ENCODE data around the gene HNRNPR. TPM values are rescaled to one million over a fixed set of nuclear protein-coding genes. Genes with fewer than 3 reads are reported as not detected.

Gene HNRNPR
- total RNA-seq, 1 donor from 2014 or later = 164 TPM

- DNase-seq (ENCODE audit: low spot score) = peak; percentile 90
Observed at GRCh38 chr1:23369335-23370013, 25.4 kb upstream of the HNRNPR start, which contains the start of gene ZNF436. Gene ZNF436 (minus strand): TSS chr1:23369836. CDS start chr1:23368005, 1,831 bp downstream.

- peak; percentile 89 for DNase-seq (ENCODE audit: low spot score)
Observed at GRCh38 chr1:23368562-23369334, 24.7 kb upstream of the HNRNPR start.

DNA sequence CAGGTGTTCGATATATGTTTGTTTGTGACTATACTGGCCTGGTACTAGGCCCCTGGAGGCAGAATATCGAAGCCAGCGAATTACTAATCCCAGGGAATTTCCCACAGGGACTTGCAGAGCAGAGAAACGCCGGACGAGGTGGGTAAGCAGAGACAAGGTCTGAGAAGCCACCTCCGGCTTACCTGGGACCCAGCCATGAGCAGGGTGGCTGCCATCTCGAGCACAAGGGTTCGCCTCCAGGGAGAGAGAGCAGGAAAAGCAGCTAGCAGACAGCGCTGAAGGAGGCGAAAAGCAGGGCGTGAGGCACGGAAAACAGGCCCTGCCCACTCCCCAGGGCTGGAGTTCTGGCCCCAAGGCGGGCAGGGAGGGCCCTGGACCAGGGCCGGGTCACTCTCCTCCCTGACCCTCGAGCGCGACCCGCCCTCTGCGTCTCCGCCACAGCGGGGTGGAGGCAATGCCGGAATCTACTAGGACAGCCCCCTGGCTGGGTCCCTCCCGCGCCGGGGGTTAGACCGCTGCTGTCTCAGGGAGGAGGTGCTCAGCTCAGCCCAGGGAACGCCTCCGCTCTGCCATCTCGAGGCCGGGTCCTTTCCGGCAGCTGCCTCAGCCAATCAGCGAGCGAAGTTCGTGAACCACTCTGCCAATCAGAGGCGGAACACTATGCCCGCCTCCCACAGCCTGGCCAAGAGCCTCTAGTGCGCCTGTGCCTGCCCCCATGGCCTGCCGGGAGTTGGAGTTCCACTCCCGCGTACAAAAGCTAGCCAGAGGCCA, 23.9 kb upstream of the HNRNPR start:
- peak; percentile 99 for DNase-seq (ENCODE audit: low spot score)

DNA sequence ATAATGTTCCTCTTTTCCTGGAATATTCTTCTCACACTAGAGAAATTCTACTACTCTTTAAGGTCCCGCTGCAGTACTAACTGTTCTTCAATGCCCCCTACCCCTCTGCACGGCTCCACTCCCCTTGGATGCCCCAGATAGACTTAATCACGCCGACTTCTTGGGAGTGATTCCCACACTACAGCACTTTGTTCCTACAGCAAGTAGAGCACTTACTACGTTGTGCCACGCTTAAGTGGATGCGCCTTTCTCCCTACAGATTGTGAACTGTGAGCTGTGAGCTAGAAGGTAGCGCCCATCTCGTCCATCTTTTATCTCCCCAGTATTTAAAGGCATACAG, 23.3 kb upstream of the HNRNPR start:
- DNase-seq (ENCODE audit: low spot score) = no peak

GRCh38 chr1:23366598-23366997, 22.5 kb upstream of the HNRNPR start:
- no peak for DNase-seq (ENCODE audit: low spot score)

DNA sequence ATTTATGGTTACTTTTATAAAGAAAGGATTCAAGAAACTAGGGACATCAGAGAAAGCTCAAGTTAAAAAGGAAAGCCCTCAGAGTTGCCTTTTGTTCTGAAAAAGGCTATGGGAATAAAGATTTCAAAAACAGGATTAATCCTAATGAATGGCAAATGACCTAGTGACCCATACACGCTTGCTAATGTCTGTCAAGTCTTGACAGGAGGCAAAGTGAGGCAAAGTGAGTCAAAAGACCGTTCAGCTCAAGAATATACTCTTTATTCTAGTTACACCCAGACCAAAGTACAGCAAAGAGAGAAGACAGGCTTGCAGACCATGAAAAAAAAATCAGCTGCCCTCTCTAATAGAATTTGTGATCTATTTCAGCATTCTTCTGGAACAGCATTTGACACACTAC, 22.1 kb upstream of the HNRNPR start:
- no peak for DNase-seq (ENCODE audit: low spot score)

GRCh38 chr1:23362218-23362713, 18.2 kb upstream of the HNRNPR start:
- DNase-seq (ENCODE audit: low spot score) = no peak

GRCh38 chr1:23358310-23358875, 14.3 kb upstream of the HNRNPR start:
- no peak for DNase-seq (ENCODE audit: low spot score)

GRCh38 chr1:23357138-23357908, 13.2 kb upstream of the HNRNPR start:
- no peak for DNase-seq (ENCODE audit: low spot score)

DNA sequence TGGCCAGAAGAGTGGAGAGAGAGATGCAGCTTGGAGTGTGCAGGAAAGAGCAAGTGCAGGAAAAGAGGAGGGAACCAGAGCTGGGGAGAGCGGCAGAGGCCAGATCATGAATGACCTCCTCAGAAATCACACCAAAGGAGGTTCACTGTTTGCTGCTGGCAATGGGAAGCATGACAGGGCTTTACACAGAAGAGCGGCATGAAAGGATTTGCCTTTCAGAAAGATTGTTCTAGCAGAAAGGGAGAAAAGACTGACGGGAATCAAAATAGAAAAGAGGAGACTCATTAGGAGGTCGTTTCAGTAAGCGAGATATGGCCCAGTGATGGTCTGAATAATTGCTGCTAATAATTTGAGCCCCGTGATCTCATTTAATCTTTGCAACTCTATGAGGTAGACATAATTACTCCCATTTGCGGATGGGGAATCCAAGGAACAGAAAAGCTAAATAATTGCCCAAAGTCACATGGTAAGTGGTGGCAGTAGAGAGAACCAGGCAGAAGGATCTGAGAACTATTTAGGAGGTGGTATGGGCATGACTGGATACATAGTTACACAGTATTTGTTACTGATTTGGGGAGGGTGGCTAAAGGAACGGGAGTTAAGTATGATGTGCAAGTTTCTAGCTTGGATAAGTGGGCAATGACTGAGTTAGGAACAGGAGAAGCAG, 12.5 kb upstream of the HNRNPR start:
- no peak for DNase-seq (ENCODE audit: low spot score)

DNA sequence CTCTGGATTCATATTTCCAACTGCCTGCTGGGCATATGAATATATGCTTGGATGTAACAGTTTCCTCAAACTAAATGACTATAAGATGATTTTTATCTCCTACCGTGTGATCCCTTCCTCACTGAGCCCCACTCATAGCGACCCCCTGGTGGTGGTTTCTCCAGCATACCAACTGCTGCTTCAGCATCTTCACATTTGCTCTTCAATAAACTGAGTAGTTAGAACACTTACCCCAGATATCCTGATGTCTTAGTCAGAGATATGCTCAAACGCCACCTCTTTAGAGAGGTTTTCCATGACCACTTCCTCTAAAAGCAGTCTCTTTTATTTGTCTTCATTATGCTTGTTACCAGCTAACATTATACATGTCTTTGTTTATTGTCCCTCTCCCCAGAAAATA, 10.2 kb upstream of the HNRNPR start:
- no peak for DNase-seq (ENCODE audit: low spot score)

DNA sequence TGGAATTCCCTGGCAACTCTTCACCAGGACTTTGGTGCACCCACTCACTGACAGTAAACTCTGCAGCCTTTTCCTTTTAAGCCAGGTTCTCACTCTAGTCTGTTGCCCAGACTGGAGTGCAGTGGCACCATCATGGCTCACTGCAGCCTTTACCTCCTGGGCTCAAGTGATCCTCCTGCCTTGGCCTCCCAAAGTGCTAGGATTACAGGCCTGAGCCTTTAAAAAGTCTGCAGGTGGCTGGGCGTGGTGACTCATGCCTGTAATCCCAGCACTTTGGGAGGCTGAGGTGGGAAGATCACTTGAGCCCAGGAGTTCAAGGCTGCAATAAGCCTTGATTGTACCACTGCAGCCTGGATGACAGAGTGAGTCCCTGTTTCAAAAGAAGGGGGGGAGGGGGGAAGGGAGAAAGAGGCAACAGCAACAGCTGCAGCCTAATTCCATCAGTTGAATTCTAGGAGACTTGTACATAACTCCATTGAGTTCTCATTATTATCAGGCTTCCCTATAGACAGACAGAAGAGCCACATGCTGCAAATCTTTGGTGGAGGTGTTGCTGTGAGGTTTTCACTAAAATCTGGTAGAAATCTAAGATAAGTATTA, 8.1 kb upstream of the HNRNPR start:
- DNase-seq (ENCODE audit: low spot score) = no peak

DNA sequence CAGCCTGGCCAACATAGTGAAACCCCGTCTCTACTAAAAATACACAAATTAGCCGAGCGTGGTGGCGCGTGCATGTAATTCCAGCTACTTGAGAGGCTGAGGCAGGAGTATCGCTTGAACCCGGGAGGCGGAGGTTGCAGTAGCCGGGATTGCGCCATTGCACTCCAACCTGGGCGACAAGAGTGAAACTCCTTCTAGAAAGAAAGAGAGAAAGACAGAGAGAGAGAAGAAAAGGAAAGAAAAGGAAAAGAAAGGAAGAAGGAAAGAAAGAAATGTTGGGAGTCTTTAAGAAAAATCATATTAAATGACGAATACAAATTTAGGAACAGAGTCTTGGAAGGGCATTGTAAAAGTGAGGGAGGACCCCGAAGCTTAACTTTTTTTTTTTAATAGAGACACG, 1.8 kb upstream of the HNRNPR start:
- DNase-seq (ENCODE audit: low spot score) = no peak

DNA sequence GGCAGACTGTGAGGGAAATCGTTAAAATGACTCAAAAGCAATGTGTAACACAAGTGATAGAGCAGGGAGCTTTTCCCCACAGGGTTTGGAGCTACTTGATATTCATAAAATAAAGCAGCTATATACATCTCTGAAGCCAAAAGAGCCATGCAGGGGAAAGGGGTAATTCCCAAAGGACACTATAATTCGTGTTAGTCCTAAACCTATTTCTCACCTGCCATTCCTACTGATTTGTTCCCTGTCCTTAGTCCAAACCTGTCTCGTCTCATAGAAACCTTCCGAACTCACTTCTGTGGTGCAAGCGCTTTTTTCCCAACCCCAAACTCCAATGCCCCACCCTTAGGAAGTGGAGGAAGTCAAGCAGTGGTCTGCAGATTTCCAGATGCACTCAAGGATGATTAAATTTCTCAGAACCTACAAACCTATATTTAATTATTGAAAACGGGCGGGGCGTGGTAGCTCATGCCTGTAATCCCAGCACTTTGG, 946 bp upstream of the HNRNPR start:
- DNase-seq (ENCODE audit: low spot score) = no peak

DNA sequence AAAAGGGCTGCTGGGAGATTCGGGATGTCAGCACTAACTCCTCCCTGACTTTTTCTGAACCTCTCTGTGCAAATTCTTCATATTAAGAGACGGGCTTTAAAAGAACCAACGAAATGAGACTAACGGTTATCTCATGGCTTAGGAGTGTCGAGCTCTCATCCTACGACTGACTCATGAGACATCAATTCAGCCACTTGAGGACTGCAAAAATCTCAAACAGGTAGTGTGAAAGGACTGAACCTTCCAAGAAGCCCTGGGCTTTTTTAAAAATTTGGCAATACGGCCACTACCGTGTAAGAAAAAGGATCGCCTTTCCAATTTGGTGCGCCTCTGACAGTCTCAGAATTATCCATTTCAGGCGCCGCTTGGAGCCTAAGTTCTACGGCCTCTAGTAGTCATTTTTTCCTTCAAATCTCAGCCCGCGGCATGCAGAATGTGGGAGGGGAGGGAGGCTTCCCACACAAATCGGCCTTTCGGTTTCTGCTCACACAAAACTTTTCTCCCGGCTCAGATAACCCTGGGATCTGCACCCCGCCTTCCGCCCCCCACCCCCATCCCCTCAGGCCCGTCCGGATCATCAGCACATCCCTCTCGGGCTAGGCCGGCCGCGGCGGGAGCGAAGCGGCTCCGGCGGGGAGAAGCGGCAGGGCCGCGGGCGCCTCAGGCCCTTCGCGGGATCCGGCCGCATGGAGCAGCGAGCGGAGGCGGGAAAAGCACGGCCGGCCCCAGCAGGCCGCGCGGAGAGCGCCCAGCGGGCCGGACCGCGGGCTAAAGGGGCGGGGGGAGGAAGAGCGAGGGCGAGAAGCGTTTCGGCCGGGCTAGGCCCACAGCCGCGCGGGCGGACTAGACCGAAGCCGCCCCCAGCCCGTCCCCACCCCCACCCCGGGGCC, 618 bp downstream of the HNRNPR start:
- DNase-seq (ENCODE audit: low spot score) = peak; percentile 58

DNA sequence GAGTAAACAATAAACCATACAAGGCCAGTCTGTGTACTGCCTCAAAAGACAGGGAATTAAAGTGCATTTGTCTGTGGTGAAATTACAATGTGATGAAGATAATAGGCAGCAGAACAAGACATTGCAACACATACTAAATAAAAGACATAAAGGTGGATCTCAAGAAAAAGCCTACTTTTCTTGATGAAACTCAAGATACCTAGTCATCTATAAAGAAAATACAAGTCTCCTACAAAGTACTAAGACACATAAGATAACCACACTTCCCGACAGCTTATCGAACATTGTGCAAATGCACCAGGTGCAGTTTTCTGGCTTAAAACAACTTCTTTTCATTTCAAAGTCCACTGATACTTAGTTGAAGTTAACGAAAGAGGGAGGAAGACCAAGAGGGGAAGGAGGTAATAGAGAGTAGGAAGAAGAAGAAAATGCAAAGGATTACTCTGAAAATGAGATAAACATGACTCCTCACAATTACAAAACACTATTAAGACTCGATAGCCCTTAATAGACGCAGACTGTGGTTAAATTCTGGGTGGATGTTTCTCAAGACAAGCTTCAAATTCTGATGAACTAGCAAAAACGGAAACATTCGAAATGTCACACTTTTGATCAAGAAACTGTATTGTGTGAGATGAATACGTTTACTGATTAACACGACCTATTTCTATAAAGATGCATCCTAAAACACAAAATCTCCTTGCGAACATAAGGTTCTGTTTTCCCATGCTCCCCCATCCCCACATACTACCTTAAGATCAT, 2.0 kb downstream of the HNRNPR start:
- DNase-seq (ENCODE audit: low spot score) = no peak

GRCh38 chr1:23339632-23340031, 4.5 kb downstream of the HNRNPR start:
- no peak for DNase-seq (ENCODE audit: low spot score)

DNA sequence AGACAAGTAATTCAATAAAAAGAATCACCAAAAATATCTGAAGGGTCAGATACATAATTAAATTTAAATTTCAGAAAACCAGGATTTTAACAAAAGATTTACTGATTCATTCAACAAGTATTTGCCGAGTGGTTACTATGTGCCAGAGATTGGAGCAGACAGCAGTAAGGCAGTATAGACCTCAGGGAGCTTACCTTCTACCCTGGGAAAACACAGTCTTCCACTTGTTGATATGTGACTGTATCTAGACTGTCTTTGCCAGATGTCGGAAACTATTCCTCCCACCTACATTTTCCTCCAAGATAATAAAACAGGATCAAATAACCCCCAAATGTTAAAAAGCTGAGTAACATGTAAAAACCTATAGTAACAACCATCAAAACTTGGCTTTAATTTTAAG, 6.2 kb downstream of the HNRNPR start:
- no peak for DNase-seq (ENCODE audit: low spot score)

Data from ureter (tissue), 1 donor.